B cell (primary cell): Measurements from ENCODE around the gene PHC2. TPM values are rescaled to one million over a fixed set of nuclear protein-coding genes. Genes with fewer than 3 reads are reported as not detected.
A peak's percentile ranks its signal among the peaks of the same experiment; 100 is the strongest.

Source experiments
- ATAC-seq: fragments of 200-7000 bp; cut with Tn5 transposase; one replicate; pipeline ENCODE4 v1.10.0; 2021; ENCODE audit warnings: low read depth, mild to moderate bottlenecking, moderate number of reproducible peaks, moderate library complexity
- CTCF ChIA-PET: fragments of 350-600 bp; sonication (Branson Sonifier 250); formaldehyde crosslinking; loops from one replicate; lab custom pipeline; 2021; ENCODE audit warnings: antibody characterized with exemption, inconsistent platforms; lab: Charles Lee
- POLR2A ChIA-PET: fragments of 350-600 bp; sonication (Branson Sonifier 250); formaldehyde crosslinking; loops from one replicate; lab custom pipeline; 2021; ENCODE audit warnings: antibody characterized with exemption; lab: Charles Lee
- DNase-seq: peaks from one replicate; pipeline ENCODE4 v3.0.0; 2013
- H2AFZ ChIP-seq: 2 replicates; pipeline ENCODE4 v1.6.1; 2012; ENCODE audit warnings: mild to moderate bottlenecking, low read depth, low read length; ENCODE audit not compliant: insufficient read depth, poor library complexity, severe bottlenecking
- H3K27ac ChIP-seq, 2 donors: 1 replicate in 1 of 2; 2 replicates in 1 of 2; pipeline ENCODE4 v1.5.1; 2012 to 2013; ENCODE audit warnings: low read length in 2 of 2, mild to moderate bottlenecking in 2 of 2, moderate library complexity in 1 of 2
- H3K27me3 ChIP-seq, 4 experiments: fragments of 200-600 bp in 1 of 4; sonication (generic) in 1 of 4; replicated peaks in 1 of 4; 1 replicate in 2 of 4; 2 replicates in 2 of 4; pipeline versions ENCODE4 v1.6.1 to v1.7.0; 2013 to 2016; ENCODE audit warnings: low read length in 3 of 4, mild to moderate bottlenecking in 2 of 4, mixed read lengths in 1 of 4, moderate library complexity in 1 of 4; ENCODE audit not compliant: insufficient read depth in 4 of 4, control insufficient read depth in 3 of 4; ENCODE audit errors: control extremely low read depth in 1 of 4
- H3K36me3 ChIP-seq, 2 experiments: replicated peaks in 1 of 2; 1 replicate in 1 of 2; 2 replicates in 1 of 2; pipeline versions ENCODE4 v1.6.1 to v1.7.1; 2013; ENCODE audit warnings: low read length in 1 of 2; ENCODE audit not compliant: insufficient read depth in 2 of 2, control insufficient read depth in 1 of 2; ENCODE audit errors: control extremely low read depth in 1 of 2, extremely low read depth in 1 of 2
- H3K4me1 ChIP-seq, 2 donors: fragments of 200-600 bp in 1 of 2; sonication (generic) in 1 of 2; 1 replicate in 1 of 2; 2 replicates in 1 of 2; pipeline versions ENCODE4 v1.5.1 to v1.6.1; 2013 to 2017; ENCODE audit warnings: low read length in 2 of 2; ENCODE audit not compliant: control insufficient read depth in 2 of 2, insufficient read depth in 2 of 2
- H3K4me2 ChIP-seq: replicated peaks from 2 replicates; pipeline ENCODE3; 2012; ENCODE audit warnings: mild to moderate bottlenecking, low read depth, low read length; ENCODE audit not compliant: poor library complexity, severe bottlenecking
- H3K4me3 ChIP-seq, 5 experiments: fragments of 200-600 bp in 1 of 5; sonication (generic) in 1 of 5; 1 replicate in 3 of 5; 2 replicates in 2 of 5; pipeline versions ENCODE4 v1.5.1 to v1.7.0; 2011 to 2016; ENCODE audit warnings: low read length in 4 of 5, mild to moderate bottlenecking in 4 of 5, low read depth in 2 of 5, control low read depth in 1 of 5, moderate library complexity in 1 of 5; ENCODE audit not compliant: insufficient read depth in 1 of 5; ENCODE audit errors: control extremely low read depth in 1 of 5, extremely low read depth in 1 of 5
- H3K79me2 ChIP-seq: fragments of 200-600 bp; sonication (generic); one replicate; pipeline ENCODE4 v1.6.0; 2016; ENCODE audit warnings: low read length; ENCODE audit not compliant: control insufficient read depth, insufficient read depth
- H3K9ac ChIP-seq: fragments of 200-600 bp; sonication (generic); 2 replicates; pipeline ENCODE4 v1.6.1; 2017; ENCODE audit warnings: mild to moderate bottlenecking, low read length, moderate library complexity
- H3K9me3 ChIP-seq, 3 donors: one replicate each; pipeline versions ENCODE4 v1.6.1 to v1.7.1; 2013; ENCODE audit warnings: low read length in 2 of 3; ENCODE audit not compliant: control insufficient read depth in 2 of 3, insufficient read depth in 1 of 3; ENCODE audit errors: control extremely low read depth in 1 of 3
- H4K20me1 ChIP-seq: 2 replicates; pipeline ENCODE4 v1.6.0; 2012; ENCODE audit warnings: mild to moderate bottlenecking, low read length; ENCODE audit not compliant: insufficient read depth, control insufficient read depth, poor library complexity, severe bottlenecking
- H3K27ac Mint-ChIP-seq: one replicate; pipeline ENCODE4 v1.8.0; 2021; ENCODE audit warnings: mixed read lengths
- H3K27me3 Mint-ChIP-seq: one replicate; pipeline ENCODE4 v1.8.0; 2021; ENCODE audit warnings: mixed read lengths
- H3K4me1 Mint-ChIP-seq: one replicate; pipeline ENCODE4 v1.8.0; 2021; ENCODE audit warnings: mixed read lengths
- H3K4me3 Mint-ChIP-seq: one replicate; pipeline ENCODE4 v1.8.0; 2021; ENCODE audit warnings: mixed read lengths
- H3K9me3 Mint-ChIP-seq: one replicate; pipeline ENCODE4 v1.8.0; 2022; ENCODE audit warnings: mixed read lengths; ENCODE audit not compliant: insufficient read depth
- CTCF ChIP-seq: fragments of 200-600 bp; IDR thresholded peaks from one replicate; pipeline ENCODE4 v1.8.0; 2022; ENCODE audit warnings: antibody characterized with exemption, mild to moderate bottlenecking
- EZH2 ChIP-seq: IDR thresholded peaks from 2 replicates; pipeline ENCODE4 v1.6.1; 2012; ENCODE audit warnings: borderline replicate concordance, low read depth, mild to moderate bottlenecking, moderate library complexity, low read length; ENCODE audit not compliant: insufficient read depth, poor library complexity, severe bottlenecking
- WGBS: methylation state at CpG from one replicate; pipeline ENCODE4 v1.1.5; 2013; ENCODE audit warnings: missing lambda C conversion rate; ENCODE audit not compliant: insufficient coverage; 5-methylcytosine and 5-hydroxymethylcytosine counted together
- intact Hi-C: fragments of 100-400 bp; cut with micrococcal nuclease; formaldehyde crosslinking; loops from one replicate; pipeline ENCODE4 v1.10.0; 2022
- polyA plus RNA-seq: library from polyadenylated mRNA; depleted of rRNA; stranded (reverse); fragments of >200 nt; gene quantifications from 2 replicates; pipeline ENCODE4 v1.2.3, GENCODE V29; 2012
- total RNA-seq, 2 donors: library from RNA; stranded (reverse); fragments of 120-200 nt in 1 of 2; gene quantifications; 1 replicate in 1 of 2; 2 replicates in 1 of 2; pipeline versions ENCODE4 v1.2.3 to v1.2.4, GENCODE V29; 2013 to 2022

PHC2 gene
- total and polyA plus RNA-seq, 2 donors (not counting 1 experiment from before 2014, with no cell fraction given): 23.1 to 23.4 TPM

GRCh38 chr1:33460947-33461629, 30.2 kb upstream of the PHC2 start:
- peaks cover 44% of the 10 kb centered on the region for H3K4me1 Mint-ChIP-seq
- TF ChIP-seq EZH2: no peak
- no peak for TF ChIP-seq CTCF
- H2AFZ ChIP-seq: peak overlapping the region; percentile 36
- no peaks in the 10 kb centered on the region for H3K36me3 ChIP-seq
- no peaks in the 10 kb centered on the region for H3K27me3 ChIP-seq
- H3K27ac ChIP-seq: peak overlapping the region; percentile 56 to 64
- peak overlapping the region; percentile 38 for H3K9ac ChIP-seq
- 33% methylated on average over 3 of the region's 4 CpGs for WGBS
- POLR2A ChIA-PET: interaction anchor here (1.3 kb wide), 1 partner anchor 10 kb away, joined by 3 read pairs; no protein-coding TSS in a partner anchor
- H3K9me3 ChIP-seq: no peaks in the 10 kb centered on the region
- intact Hi-C loops: loop anchor here (1.0 kb wide), 1 partner anchor 9 kb away; no protein-coding TSS in a partner anchor
- H3K79me2 ChIP-seq: no peaks in the 10 kb centered on the region
- DNase-seq (peak; percentile 80), ATAC-seq (peak; percentile 93)
- H3K4me3 ChIP-seq: peak overlapping the region in 3 of 5 experiments; percentile 10 to 25 (median 21)
- no peaks in the 10 kb centered on the region for H3K9me3 Mint-ChIP-seq
- H3K4me1 ChIP-seq: peaks cover 38 to 43% of the 10 kb centered on the region in 2 donors
- CTCF ChIA-PET: interaction anchor here (1.2 to 2.4 kb wide), 3 partner anchors 8 to 164 kb away, joined by 7 to 17 read pairs (median 10); no protein-coding TSS in a partner anchor
- H3K27me3 Mint-ChIP-seq: no peaks in the 10 kb centered on the region
- H3K27ac Mint-ChIP-seq: peak overlapping the region; percentile 87
- H3K4me3 Mint-ChIP-seq: peak overlapping the region; percentile 80
- peak overlapping the region; percentile 69 for H3K4me2 ChIP-seq
- no peaks in the 10 kb centered on the region for H4K20me1 ChIP-seq

GRCh38 chr1:33460144-33460543, 29.2 kb upstream of the PHC2 start:
- peak overlapping the region; percentile 63 for H3K27ac Mint-ChIP-seq
- 29% methylated on average over 2 of the region's 3 CpGs for WGBS
- Histone ChIP-seq H3K27me3 (no peaks in the 10 kb centered on the region), H3K4me2 (peak overlapping the region; percentile 69), H3K79me2 (no peaks in the 10 kb centered on the region), H3K36me3 (no peaks in the 10 kb centered on the region), H3K9ac (no peak overlapping the region), H3K9me3 (no peaks in the 10 kb centered on the region), H3K4me1 (peaks cover 42 to 50% of the 10 kb centered on the region in 2 donors), H4K20me1 (no peaks in the 10 kb centered on the region), H3K4me3 (no peak overlapping the region), H3K27ac (peak overlapping the region; percentile 56 to 64), H2AFZ (no peak overlapping the region)
- peaks cover 50% of the 10 kb centered on the region for H3K4me1 Mint-ChIP-seq
- DNase-seq (no peak), ATAC-seq (no peak)
- H3K9me3 Mint-ChIP-seq: no peaks in the 10 kb centered on the region
- peak overlapping the region; percentile 80 for H3K4me3 Mint-ChIP-seq
- intact Hi-C loops: no loop called here
- H3K27me3 Mint-ChIP-seq: no peaks in the 10 kb centered on the region
- POLR2A ChIA-PET: interaction anchor here (1.3 kb wide), 1 partner anchor 11 kb away, joined by 3 read pairs; no protein-coding TSS in a partner anchor
- CTCF ChIA-PET: interaction anchor here (1.2 to 2.4 kb wide), 3 partner anchors 9 to 163 kb away, joined by 7 to 17 read pairs (median 10); no protein-coding TSS in a partner anchor
- TF ChIP-seq EZH2 (no peak), CTCF (no peak)
